ENCODE data around the gene PAPPA. TPM values are rescaled to one million over a fixed set of nuclear protein-coding genes. Genes with fewer than 3 reads are reported as not detected.

The PAPPA gene
- total RNA-seq, 2 donors from 2014 or later = 0.09 TPM

- no peaks in the 10 kb centered on the region for H3K36me3 ChIP-seq (ENCODE audit: control insufficient read depth, insufficient read depth, low read length)
- no peaks in the 10 kb centered on the region for H3K9me3 Mint-ChIP-seq
- H3K4me1 Mint-ChIP-seq = peaks cover 3% of the 10 kb centered on the region
- peaks cover 11% of the 10 kb centered on the region for H3K27me3 ChIP-seq (ENCODE audit: control insufficient read depth, insufficient read depth, low read length, poor library complexity, severe bottlenecking)
- H3K27ac Mint-ChIP-seq = no peak overlapping the region
- TF ChIP-seq CTCF (conservative IDR thresholded peaks at IDR 0.05) = no peak
- no peaks in the 10 kb centered on the region for H3K9me3 ChIP-seq (ENCODE audit: control insufficient read depth, low read length)
- H3K36me3 Mint-ChIP-seq (ENCODE audit: low read depth) = no peaks in the 10 kb centered on the region
- H3K27ac ChIP-seq (ENCODE audit: low read depth, low read length) = no peak overlapping the region
- 87 to 92% methylated on average over 2 to 6 of the region's 6 CpGs for WGBS, 2 experiments (ENCODE audit: insufficient coverage in 1 of 2, insufficient read length in 1 of 2)
- H3K9ac ChIP-seq (ENCODE audit: extremely low read depth, low read length, poor library complexity, severe bottlenecking) = no peak overlapping the region
- H3K4me3 Mint-ChIP-seq = no peak overlapping the region
- peaks cover 6% of the 10 kb centered on the region for H3K4me1 ChIP-seq (ENCODE audit: control insufficient read depth, insufficient read depth, low read length)
- DNase-seq = no peak
- peaks cover 58% of the 10 kb centered on the region for H3K27me3 Mint-ChIP-seq (ENCODE audit: insufficient read depth)
- no peak overlapping the region for H3K4me3 ChIP-seq (ENCODE audit: low read length)
These were observed 145.3 kb downstream of the PAPPA start for GRCh38 chr9:116298878-116299391.

DNA sequence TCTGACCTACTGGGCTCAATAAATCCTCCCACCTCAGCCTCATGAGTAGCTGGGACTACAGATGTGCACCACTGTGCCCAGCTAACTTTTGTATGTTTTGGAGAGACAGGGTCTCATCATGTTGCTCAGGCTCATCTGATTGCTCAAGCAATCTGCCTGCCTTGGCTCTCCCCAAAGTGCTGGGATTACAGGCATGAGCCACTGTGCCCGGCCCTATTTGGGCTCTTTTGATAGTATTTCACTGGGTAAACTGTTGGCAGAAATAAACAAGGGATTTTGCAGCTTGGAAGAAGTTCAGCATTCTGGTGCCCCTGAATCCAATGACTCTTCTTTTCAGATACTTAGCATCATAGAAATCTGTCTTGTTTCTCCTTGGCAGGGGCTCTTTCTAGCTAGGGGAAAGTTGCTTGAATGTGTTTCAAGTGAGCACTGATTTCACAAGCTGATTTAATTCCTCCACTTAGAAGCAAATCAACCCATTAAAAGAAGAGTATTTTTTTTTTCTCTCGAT lies 146.8 kb downstream of the PAPPA start:
- H3K9me3 Mint-ChIP-seq = no peaks in the 10 kb centered on the region
- no peak overlapping the region for H3K9ac ChIP-seq (ENCODE audit: extremely low read depth, low read length, poor library complexity, severe bottlenecking)
- WGBS, 2 experiments (ENCODE audit: insufficient coverage in 1 of 2, insufficient read length in 1 of 2) = 86 to 92% methylated on average over 2 of the region's 2 CpGs
- H3K36me3 ChIP-seq (ENCODE audit: control insufficient read depth, insufficient read depth, low read length) = no peaks in the 10 kb centered on the region
- no peaks in the 10 kb centered on the region for H3K36me3 Mint-ChIP-seq (ENCODE audit: low read depth)
- no peak overlapping the region for H3K4me3 Mint-ChIP-seq
- H3K27ac Mint-ChIP-seq = no peak overlapping the region
- peaks cover 6% of the 10 kb centered on the region for H3K4me1 ChIP-seq (ENCODE audit: control insufficient read depth, insufficient read depth, low read length)
- no peak overlapping the region for H3K27ac ChIP-seq (ENCODE audit: low read depth, low read length)
- peaks cover 13% of the 10 kb centered on the region for H3K27me3 ChIP-seq (ENCODE audit: control insufficient read depth, insufficient read depth, low read length, poor library complexity, severe bottlenecking)
- no peaks in the 10 kb centered on the region for H3K9me3 ChIP-seq (ENCODE audit: control insufficient read depth, low read length)
- DNase-seq = peak; percentile 20
- H3K4me3 ChIP-seq (ENCODE audit: low read length) = no peak overlapping the region
- peaks cover 16% of the 10 kb centered on the region for H3K4me1 Mint-ChIP-seq
- no peak for TF ChIP-seq CTCF (conservative IDR thresholded peaks at IDR 0.05)
- H3K27me3 Mint-ChIP-seq (ENCODE audit: insufficient read depth) = peaks cover 55% of the 10 kb centered on the region

GRCh38 chr9:116303270-116303669 lies 149.7 kb downstream of the PAPPA start:
- TF ChIP-seq CTCF (conservative IDR thresholded peaks at IDR 0.05) = no peak
- WGBS, 2 experiments (ENCODE audit: insufficient coverage in 1 of 2, insufficient read length in 1 of 2) = 93 to 96% methylated on average over 3 to 5 of the region's 5 CpGs
- H3K27ac ChIP-seq (ENCODE audit: low read depth, low read length) = no peak overlapping the region

More at GRCh38 chr9:116303270-116303669, 149.7 kb downstream of the PAPPA start:
- Mint-ChIP-seq H3K9me3 (no peaks in the 10 kb centered on the region), H3K4me1 (peaks cover 19% of the 10 kb centered on the region), H3K36me3 (ENCODE audit: low read depth) (no peaks in the 10 kb centered on the region), H3K4me3 (no peak overlapping the region), H3K27me3 (ENCODE audit: insufficient read depth) (peaks cover 58% of the 10 kb centered on the region), H3K27ac (no peak overlapping the region)
- no peaks in the 10 kb centered on the region for H3K9me3 ChIP-seq (ENCODE audit: control insufficient read depth, low read length)
- H3K27me3 ChIP-seq (ENCODE audit: control insufficient read depth, insufficient read depth, low read length, poor library complexity, severe bottlenecking) = peaks cover 27% of the 10 kb centered on the region
- no peak overlapping the region for H3K4me3 ChIP-seq (ENCODE audit: low read length)
- peaks cover 6% of the 10 kb centered on the region for H3K4me1 ChIP-seq (ENCODE audit: control insufficient read depth, insufficient read depth, low read length)
- H3K9ac ChIP-seq (ENCODE audit: extremely low read depth, low read length, poor library complexity, severe bottlenecking) = no peak overlapping the region
- H3K36me3 ChIP-seq (ENCODE audit: control insufficient read depth, insufficient read depth, low read length) = no peaks in the 10 kb centered on the region
- DNase-seq = no peak
